ENCODE data around the gene VPS45.
A peak's percentile ranks its signal among the peaks of the same experiment; 100 is the strongest.

GRCh38 chr1:150022357-150022756, 45.2 kb upstream of the VPS45 start:
- TF ChIP-seq, protein P1, sequence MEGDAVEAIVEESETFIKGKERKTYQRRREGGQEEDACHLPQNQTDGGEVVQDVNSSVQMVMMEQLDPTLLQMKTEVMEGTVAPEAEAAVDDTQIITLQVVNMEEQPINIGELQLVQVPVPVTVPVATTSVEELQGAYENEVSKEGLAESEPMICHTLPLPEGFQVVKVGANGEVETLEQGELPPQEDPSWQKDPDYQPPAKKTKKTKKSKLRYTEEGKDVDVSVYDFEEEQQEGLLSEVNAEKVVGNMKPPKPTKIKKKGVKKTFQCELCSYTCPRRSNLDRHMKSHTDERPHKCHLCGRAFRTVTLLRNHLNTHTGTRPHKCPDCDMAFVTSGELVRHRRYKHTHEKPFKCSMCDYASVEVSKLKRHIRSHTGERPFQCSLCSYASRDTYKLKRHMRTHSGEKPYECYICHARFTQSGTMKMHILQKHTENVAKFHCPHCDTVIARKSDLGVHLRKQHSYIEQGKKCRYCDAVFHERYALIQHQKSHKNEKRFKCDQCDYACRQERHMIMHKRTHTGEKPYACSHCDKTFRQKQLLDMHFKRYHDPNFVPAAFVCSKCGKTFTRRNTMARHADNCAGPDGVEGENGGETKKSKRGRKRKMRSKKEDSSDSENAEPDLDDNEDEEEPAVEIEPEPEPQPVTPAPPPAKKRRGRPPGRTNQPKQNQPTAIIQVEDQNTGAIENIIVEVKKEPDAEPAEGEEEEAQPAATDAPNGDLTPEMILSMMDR (optimal IDR thresholded peaks at IDR 0.05 in 1 of 3, IDR thresholded peaks at IDR 0.05 in 1 of 3, conservative IDR thresholded peaks at IDR 0.05 in 1 of 3; ENCODE audit: extremely low read depth in 1 of 3, insufficient read depth in 2 of 3, low read length in 3 of 3), result peak; percentile 15 to 32 (median 25)
- TF ChIP-seq EZH2 (IDR thresholded peaks at IDR 0.05; ENCODE audit: low read length), result no peak
